GM21737 (cell line): ENCODE results near the gene KIAA1328.

Source experiments
- ATAC-seq: cut with Tn5 transposase; IDR thresholded peaks from one replicate; pipeline ENCODE4 v1.9.1; 2021; ENCODE audit warnings: mild to moderate bottlenecking, moderate library complexity; ENCODE audit not compliant: unreplicated experiment

Gene KIAA1328

GRCh38 chr18:37188016-37188791, 359.3 kb downstream of the KIAA1328 start:
- no peak for ATAC-seq

GRCh38 chr18:37199741-37200140, 370.8 kb downstream of the KIAA1328 start:
- ATAC-seq = no peak

GRCh38 chr18:37207343-37207742, 378.4 kb downstream of the KIAA1328 start:
- ATAC-seq = no peak

- no peak for ATAC-seq
These were observed 381.9 kb downstream of the KIAA1328 start for GRCh38 chr18:37210781-37211180.

- ATAC-seq = no peak
These were observed 389.2 kb downstream of the KIAA1328 start for GRCh38 chr18:37218022-37218590.

GRCh38 chr18:37219257-37219656, 390.3 kb downstream of the KIAA1328 start:
- no peak for ATAC-seq

GRCh38 chr18:37222354-37222998, 393.5 kb downstream of the KIAA1328 start:
- no peak for ATAC-seq

- no peak for ATAC-seq
These were observed 394.1 kb downstream of the KIAA1328 start for GRCh38 chr18:37222999-37223378.

- no peak for ATAC-seq
These were observed 396.4 kb downstream of the KIAA1328 start for GRCh38 chr18:37225279-37225678.

- no peak for ATAC-seq
These were observed 401.8 kb downstream of the KIAA1328 start for GRCh38 chr18:37230768-37231167.

- ATAC-seq = no peak
These were observed 402.3 kb downstream of the KIAA1328 start for GRCh38 chr18:37231251-37231650.

GRCh38 chr18:37235583-37235982, 406.7 kb downstream of the KIAA1328 start:
- no peak for ATAC-seq

- ATAC-seq = no peak
These were observed 409.6 kb downstream of the KIAA1328 start for GRCh38 chr18:37238282-37239108.

GRCh38 chr18:37242091-37242490, 413.2 kb downstream of the KIAA1328 start:
- ATAC-seq = no peak

GRCh38 chr18:37242826-37243560, 414.1 kb downstream of the KIAA1328 start:
- ATAC-seq = no peak

- no peak for ATAC-seq
These were observed 414.8 kb downstream of the KIAA1328 start for GRCh38 chr18:37243741-37244140.

- ATAC-seq = no peak
These were observed 415.7 kb downstream of the KIAA1328 start for GRCh38 chr18:37244618-37245017.

GRCh38 chr18:37246779-37247340, 417.9 kb downstream of the KIAA1328 start:
- no peak for ATAC-seq

GRCh38 chr18:37247497-37248161, 418.7 kb downstream of the KIAA1328 start:
- no peak for ATAC-seq

- no peak for ATAC-seq
These were observed 419.4 kb downstream of the KIAA1328 start for GRCh38 chr18:37248281-37248680.
